Pancreas (tissue), 10 donors: ENCODE results near the gene STAT4. TPM values are rescaled to one million over a fixed set of nuclear protein-coding genes. Genes with fewer than 3 reads are reported as not detected.

ENCODE experiments used
- ATAC-seq, 4 donors: fragments of 200-7000 bp; cut with Tn5 transposase; one replicate each; pipeline versions ENCODE4 v1.8.0 to v1.9.1; 2020; ENCODE audit warnings: mild to moderate bottlenecking in 4 of 4, moderate library complexity in 4 of 4
- DNase-seq, 6 donors: peaks; one replicate each; pipeline ENCODE4 v3.0.0-alpha.2; 2020
- FAIRE-seq: peaks from 2 replicates; lab custom pipeline; 2012; peaks lifted over from hg19 to GRCh38; lab: Jason Lieb, UNC
- H3K27ac ChIP-seq, 4 donors: fragments of 200-600 bp; sonication (generic); 1 replicate in 3 of 4; 2 replicates in 1 of 4; pipeline versions ENCODE4 v1.5.0 to v1.8.0; 2020
- H3K27me3 ChIP-seq, 4 donors: fragments of 200-600 bp; one replicate each; pipeline ENCODE4 v1.8.0; 2021
- H3K36me3 ChIP-seq, 3 donors: fragments of 200-600 bp; sonication (generic) in 1 of 3; one replicate each; pipeline versions ENCODE4 v1.5.0 to v1.8.0; 2020 to 2021
- H3K4me1 ChIP-seq, 3 donors: fragments of 200-600 bp; one replicate each; pipeline ENCODE4 v1.8.0; 2021
- H3K4me3 ChIP-seq, 4 donors: fragments of 200-600 bp; sonication (generic) in 2 of 4; one replicate each; pipeline versions ENCODE4 v1.5.0 to v1.8.0; 2020 to 2021
- H3K9me3 ChIP-seq, 4 donors: fragments of 200-600 bp; one replicate each; pipeline ENCODE4 v1.8.0; 2021
- CTCF ChIP-seq, 4 donors: fragments of 200-600 bp; sonication (generic) in 3 of 4; IDR thresholded peaks; one replicate each; pipeline versions ENCODE4 v1.5.0 to v1.8.0; 2021; ENCODE audit warnings: antibody characterized with exemption in 4 of 4
- WGBS, 2 donors: extraction: QIAGEN DNeasy Blood & Tissue Kit; methylation state at CpG; one replicate each; pipeline ENCODE4 v1.1.7; 2013; 5-methylcytosine and 5-hydroxymethylcytosine counted together
- intact Hi-C, 3 donors: fragments of 100-400 bp; cut with DNase I; formaldehyde crosslinking; loops; one replicate each; pipeline versions ENCODE4 v1.11.1 to v1.14.2; 2022
- polyA plus RNA-seq, 2 donors: library from polyadenylated mRNA; stranded (reverse); fragments of 200-250 nt; gene quantifications; one replicate each; pipeline ENCODE4 v1.2.3, GENCODE V29; 2013
- total RNA-seq, 6 donors: library from RNA; stranded (reverse); fragmentation: NEBNext Ultra II Directional in 4 of 6; extraction: Animal tissue kit (Norgen Biotek cat#: 25700) in 4 of 6; gene quantifications; one replicate each; pipeline versions ENCODE4 v1.2.1 to v1.2.4, GENCODE V29; 2021 to 2023
- donor health status: healthy with polysubstance abuse.
- donor health status: DM: no; HTN: no; CAD: no; lungs with moderate emphysema.
- donor health status: DM: no; HTN: no; CAD: no.
- donor health status: control.
- donor health status: control.
- donor health status: Bipolar disorder and iron deficiency.
- donor health status: DM: yes; HTN: yes; CAD: no.
- donor health status: DM: no; HTN: no; CAD: no.
- donor health status: DM: no; HTN: no; CAD: no.
- donor health status: DM: yes; HTN: yes; CAD: no.

STAT4 gene
- total and polyA plus RNA-seq, 8 donors, result 0.60 to 6.4 (median 1.8) TPM

- Histone ChIP-seq H3K4me1 (peaks cover 17 to 20% (median 19%) of the 10 kb centered on the region in 3 donors), H3K36me3 (no peaks in the 10 kb centered on the region), H3K27ac (peak overlapping the region in 2 of 4 donors; percentile 14 to 16), H3K9me3 (no peaks in the 10 kb centered on the region), H3K27me3 (no peaks in the 10 kb centered on the region), H3K4me3 (no peak overlapping the region)
- ATAC-seq, result peak; percentile 79 to 91 (median 89)
- intact Hi-C loops, result no loop called here
- 15 to 20% methylated on average over 8 of the region's 8 CpGs for WGBS, 2 donors
- peak in 3 of 4 donors; percentile 33 to 55 (median 39) for TF ChIP-seq CTCF (IDR thresholded peaks at IDR 0.05)
- peak in 1 of 6 donors; percentile 38 for DNase-seq
- no peak for FAIRE-seq
Measured at GRCh38 chr2:191030521-191031154, 120.2 kb downstream of the STAT4 start.

- Histone ChIP-seq H3K36me3 (no peaks in the 10 kb centered on the region), H3K27me3 (no peaks in the 10 kb centered on the region), H3K9me3 (no peaks in the 10 kb centered on the region), H3K4me3 (no peak overlapping the region), H3K4me1 (peaks cover 17 to 20% (median 19%) of the 10 kb centered on the region in 3 donors), H3K27ac (no peak overlapping the region)
- ATAC-seq (no peak), DNase-seq (no peak), FAIRE-seq (no peak)
- 76 to 83% methylated on average over 10 of the region's 10 CpGs for WGBS, 2 donors
- TF ChIP-seq CTCF (IDR thresholded peaks at IDR 0.05), result no peak
- intact Hi-C loops, result loop anchor here in 1 of 3 donors (10.0 kb wide), 1 partner anchor 245 kb away; no protein-coding TSS in a partner anchor
Measured at GRCh38 chr2:191029280-191029950, 121.4 kb downstream of the STAT4 start.

- TF ChIP-seq CTCF (IDR thresholded peaks at IDR 0.05), result no peak
- DNase-seq (no peak), FAIRE-seq (no peak), ATAC-seq (no peak)
- H3K36me3 ChIP-seq, result no peaks in the 10 kb centered on the region
- H3K27ac ChIP-seq, result no peak overlapping the region
- no peaks in the 10 kb centered on the region for H3K27me3 ChIP-seq
- H3K9me3 ChIP-seq, result no peaks in the 10 kb centered on the region
- intact Hi-C loops, result loop anchor here in 1 of 3 donors (10.0 kb wide), 1 partner anchor 242 kb away; no protein-coding TSS in a partner anchor
- 41 to 44% methylated on average over 2 of the region's 2 CpGs for WGBS, 2 donors
- no peak overlapping the region for H3K4me3 ChIP-seq
- peaks cover 10 to 18% (median 11%) of the 10 kb centered on the region in 3 donors for H3K4me1 ChIP-seq
Measured at GRCh38 chr2:191026377-191026776, 124.4 kb downstream of the STAT4 start.

GRCh38 chr2:191025135-191025534 is 125.7 kb downstream of the STAT4 start:
- ATAC-seq, result no peak
- 42 to 52% methylated on average over 1 of the region's 1 CpG for WGBS, 2 donors
- Histone ChIP-seq H3K4me3 (no peak overlapping the region), H3K9me3 (no peaks in the 10 kb centered on the region), H3K4me1 (peaks cover 0 to 11% (median 0%) of the 10 kb centered on the region in 3 donors), H3K27ac (no peak overlapping the region), H3K27me3 (no peaks in the 10 kb centered on the region), H3K36me3 (no peaks in the 10 kb centered on the region)
- TF ChIP-seq CTCF (IDR thresholded peaks at IDR 0.05), result no peak
- intact Hi-C loops, result loop anchor here in 1 of 3 donors (10.0 kb wide), 1 partner anchor 240 kb away; no protein-coding TSS in a partner anchor
- no peak for DNase-seq
- no peak for FAIRE-seq
